GM12878 (cell line): ENCODE measurements around the gene PSMD1. TPM values are rescaled to one million over a fixed set of nuclear protein-coding genes. Genes with fewer than 3 reads are reported as not detected.

ENCODE experiments used
- ATAC-seq: fragments of 200-7000 bp; cut with Tn5 transposase; 3 replicates; pipeline ENCODE4 v1.9.1; 2020; ENCODE audit warnings: mild to moderate bottlenecking, moderate library complexity
- BruUV-seq: library from RNA; stranded (reverse); fragments of 400-500 nt; replicated peaks from 2 replicates; lab custom pipeline; 2021; lab: Mats Ljungman, UMichigan
- CTCF ChIA-PET: fragments of 300-600 bp; sonication (Branson Sonifier 250); formaldehyde crosslinking; extraction: SDS; loops from one replicate; lab custom pipeline; 2021; ENCODE audit warnings: inconsistent platforms; lab: Yijun Ruan, JAX
- POLR2A ChIA-PET: fragments of 350-600 bp; formaldehyde crosslinking; extraction: SDS; loops from one replicate; lab custom pipeline; 2021; ENCODE audit warnings: inconsistent platforms; lab: Charles Lee
- RAD21 ChIA-PET: fragments of 300-600 bp; sonication (Branson Sonifier 250); formaldehyde crosslinking; loops from one replicate; lab custom pipeline; 2023; ENCODE audit warnings: antibody characterized with exemption; ENCODE audit not compliant: unreplicated experiment; lab: Charles Lee
- SMC1A ChIA-PET: fragments of 300-600 bp; sonication (Branson Sonifier 250); formaldehyde crosslinking; loops from one replicate; lab custom pipeline; 2023; ENCODE audit not compliant: unreplicated experiment, uncharacterized antibody; lab: Charles Lee
- DNase-seq: peaks from one replicate; pipeline ENCODE4 v3.0.0-alpha.2; 2011; ENCODE audit warnings: low read depth, low spot score
- FAIRE-seq: peaks from 3 replicates; lab custom pipeline; 2011; peaks lifted over from hg19 to GRCh38; lab: Jason Lieb, UNC
- H2AFZ ChIP-seq: 2 replicates; pipeline ENCODE4 v1.6.0; 2011; ENCODE audit warnings: low read depth, low read length, control low read depth; ENCODE audit not compliant: control insufficient read depth
- H3K27ac ChIP-seq: 2 replicates; pipeline ENCODE4 v1.5.1; 2011; ENCODE audit warnings: control low read depth; ENCODE audit not compliant: control insufficient read depth, insufficient read depth
- H3K27me3 ChIP-seq, 2 experiments: replicated peaks in 1 of 2; 2 replicates each; pipeline versions ENCODE4 v1.6.0 to v1.6.1; 2011; ENCODE audit warnings: low read length in 1 of 2; ENCODE audit not compliant: control insufficient read depth in 2 of 2, insufficient read depth in 2 of 2
- H3K36me3 ChIP-seq, 2 experiments: 2 replicates each; pipeline ENCODE4 v1.5.1; 2011; ENCODE audit warnings: low read length in 1 of 2; ENCODE audit not compliant: control insufficient read depth in 2 of 2, insufficient read depth in 2 of 2
- H3K4me1 ChIP-seq: 2 replicates; pipeline ENCODE4 v1.6.1; 2011; ENCODE audit warnings: mild to moderate bottlenecking, low read length, moderate library complexity, mixed read lengths; ENCODE audit not compliant: control insufficient read depth, insufficient read depth
- H3K4me2 ChIP-seq: 2 replicates; pipeline ENCODE4 v1.6.0; 2011; ENCODE audit warnings: control low read depth; ENCODE audit not compliant: control insufficient read depth, insufficient read depth
- H3K4me3 ChIP-seq: fragments of 200-600 bp; sonication (generic); 2 replicates; pipeline ENCODE4 v1.5.1; 2016
- H3K79me2 ChIP-seq: 2 replicates; pipeline ENCODE4 v1.6.0; 2011; ENCODE audit warnings: low read length; ENCODE audit not compliant: control insufficient read depth, insufficient read depth
- H3K9ac ChIP-seq: 2 replicates; pipeline ENCODE4 v1.8.0; 2011; ENCODE audit warnings: low read length, control low read depth, mixed read lengths; ENCODE audit not compliant: control insufficient read depth, insufficient read depth
- H3K9me3 ChIP-seq: replicated peaks from 3 replicates; pipeline ENCODE4 v1.5.1; 2011; ENCODE audit warnings: mild to moderate bottlenecking, low read length; ENCODE audit not compliant: control insufficient read depth, insufficient read depth
- H4K20me1 ChIP-seq: 2 replicates; pipeline ENCODE4 v1.6.0; 2011; ENCODE audit not compliant: control insufficient read depth, insufficient read depth
- ATF7 ChIP-seq: fragments of 450-650 bp; IDR thresholded peaks from 2 replicates; pipeline ENCODE4 v1.6.1; 2016; ENCODE audit warnings: low read depth, mild to moderate bottlenecking
- BACH1 ChIP-seq: fragments of 450-650 bp; IDR thresholded peaks from 2 replicates; pipeline ENCODE4 v1.6.1; 2017; ENCODE audit warnings: mild to moderate bottlenecking, borderline replicate concordance
- CBFB ChIP-seq: IDR thresholded peaks from 2 replicates; pipeline ENCODE4 v1.6.1; 2016; ENCODE audit warnings: antibody characterized with exemption, low read depth
- EP300 ChIP-seq, 2 experiments: fragments of 150-350 bp in 1 of 2; IDR thresholded peaks; 2 replicates each; pipeline ENCODE4 v1.6.1; 2011 to 2012; ENCODE audit warnings: low read depth in 2 of 2, low read length in 2 of 2, borderline replicate concordance in 1 of 2, improper control_type of control experiment in 1 of 2, inconsistent platforms in 1 of 2; ENCODE audit not compliant: control insufficient read depth in 1 of 2
- ESRRA ChIP-seq: IDR thresholded peaks from 2 replicates; pipeline ENCODE4 v1.6.1; 2012; ENCODE audit warnings: mild to moderate bottlenecking, low read length, improper control_type of control experiment
- EZH2 ChIP-seq: IDR thresholded peaks from 2 replicates; pipeline ENCODE4 v1.6.1; 2012; ENCODE audit warnings: low read depth, mild to moderate bottlenecking, control low read depth, inconsistent platforms, low read length, borderline replicate concordance; ENCODE audit not compliant: control insufficient read depth
- HDAC6 ChIP-seq: fragments of 200-600 bp; sonication (generic); IDR thresholded peaks from one replicate; pipeline ENCODE4 v1.8.0; 2017; ENCODE audit warnings: antibody characterized with exemption; ENCODE audit not compliant: unreplicated experiment
- ZBTB11 ChIP-seq: fragments of 450-650 bp; formaldehyde crosslinking; IDR thresholded peaks from 2 replicates; pipeline ENCODE4 v1.5.0; 2022; ENCODE audit warnings: mild to moderate bottlenecking, missing genetic modification characterization
- WGBS: methylation state at CpG from one replicate; pipeline ENCODE4 v1.1.6; 2016; ENCODE audit warnings: low lambda C conversion rate; ENCODE audit not compliant: insufficient replicate concordance, insufficient coverage; ENCODE audit errors: missing lambda C conversion rate; 5-methylcytosine and 5-hydroxymethylcytosine counted together
- in situ Hi-C: fragments of 300-500 bp; cut with MboI; formaldehyde crosslinking; loops from 9 replicates; pipeline ENCODE4 v1.14.3; 2018; ENCODE audit warnings: mixed read lengths
- intact Hi-C: fragments of 100-400 bp; cut with micrococcal nuclease; formaldehyde crosslinking; loops from one replicate; pipeline ENCODE4 v1.14.2; 2022; ENCODE audit not compliant: unreplicated experiment
- polyA plus RNA-seq, 11 experiments: library from polyadenylated mRNA; depleted of rRNA in 4 of 11; unstranded in 6 of 11; stranded (reverse) in 5 of 11; fragments of >200 nt; fragmentation: Nextera tagmentation in 4 of 11; fragmentation: Illumina TruSeq in 1 of 11; extraction: Ambion mirVana in 4 of 11; extraction: Trizol in 1 of 11; gene quantifications; 1 replicate in 1 of 11; 2 replicates in 10 of 11; pipeline versions ENCODE4 v1.2.1 to v1.2.3, GENCODE V29; 2011 to 2016; ENCODE audit warnings: inconsistent platforms in 2 of 11, missing spikeins in 2 of 11, low read depth in 1 of 11
- total RNA-seq, 4 experiments: library from RNA; depleted of rRNA in 3 of 4; stranded (reverse); fragments of >200 nt in 3 of 4; fragmentation: Illumina TruSeq in 1 of 4; extraction: Trizol in 1 of 4; gene quantifications; 2 replicates each; pipeline versions ENCODE4 v1.2.1 to v1.2.3, GENCODE V29; 2013 to 2021

PSMD1 gene
- total and polyA plus RNA-seq, 10 of the 15 experiments (the other 5 are each of a cell fraction or from before 2014, with no cell fraction given) = 87.4 to 220 (median 139) TPM

- TF ChIP-seq ZBTB11 (no peak), ATF7 (no peak), HDAC6 (no peak), EZH2 (no peak), CBFB (no peak), EP300 (IDR thresholded peaks at IDR 0.05; ENCODE audit: borderline replicate concordance in 1 of 2, control insufficient read depth in 1 of 2, low read depth in 2 of 2, low read length in 2 of 2) (no peak), ESRRA (no peak)
These were observed 12.8 kb downstream of the PSMD1 start (continued) for GRCh38 chr2:231069379-231070054.

GRCh38 chr2:231084565-231084964, 27.9 kb downstream of the PSMD1 start:
- TSS peak; percentile 38 for BruUV-seq
- CTCF ChIA-PET = interaction anchor here (1.0 to 1.8 kb wide), 4 partner anchors 15 to 45 kb away, joined by 3 to 4 read pairs (median 4); no protein-coding TSS in a partner anchor
- intact Hi-C loops = no loop called here

More at GRCh38 chr2:231084565-231084964, 27.9 kb downstream of the PSMD1 start:
- Histone ChIP-seq H3K9ac (no peak overlapping the region), H3K79me2 (no peaks in the 10 kb centered on the region), H3K36me3 (peaks cover 13 to 26% of the 10 kb centered on the region in 2 experiments), H3K4me3 (no peak overlapping the region), H2AFZ (no peak overlapping the region), H3K27ac (no peak overlapping the region), H4K20me1 (no peaks in the 10 kb centered on the region), H3K4me2 (no peak overlapping the region), H3K27me3 (no peaks in the 10 kb centered on the region), H3K4me1 (no peaks in the 10 kb centered on the region)
- ATAC-seq = no peak
- DNase-seq = no peak
- in situ Hi-C loops = no loop called here
- ChIA-PET POLR2A (no interaction called here), SMC1A (interaction anchor here (1.3 kb wide), 1 partner anchor 20 kb away, joined by 3 read pairs; no protein-coding TSS in a partner anchor)
- 95% methylated on average over 1 of the region's 1 CpG for WGBS
- FAIRE-seq = no peak
- no peak for TF ChIP-seq BACH1
- TF ChIP-seq, all 136 proteins: peak for 0
- no peaks in the 10 kb centered on the region for H3K9me3 ChIP-seq
- RAD21 ChIA-PET = no interaction called here
